ENCODE results near the gene LEF1. TPM values are rescaled to one million over a fixed set of nuclear protein-coding genes. Genes with fewer than 3 reads are reported as not detected.

LEF1 gene
- total RNA-seq, 1 experiment from 2014 or later, result 0.54 TPM

DNA sequence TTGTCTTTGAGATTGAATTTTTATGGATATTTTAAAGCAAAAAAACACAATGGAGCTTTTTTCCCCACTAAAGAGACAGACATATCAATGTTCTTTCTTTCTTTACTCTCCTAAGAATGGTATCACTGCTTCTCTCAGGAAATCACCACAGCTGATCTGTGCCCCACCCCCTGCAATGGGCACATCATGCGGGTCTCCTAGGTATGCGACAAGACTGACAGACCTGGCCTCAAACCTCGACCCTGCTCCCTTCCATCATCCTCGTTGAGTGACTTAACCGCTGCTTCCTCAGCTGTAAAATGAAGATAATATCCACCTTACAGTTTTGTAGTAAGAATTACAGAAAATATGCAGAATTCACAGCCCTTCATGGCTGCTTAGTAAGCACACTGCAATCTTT lies 58.3 kb downstream of the LEF1 start:
- Histone ChIP-seq H3K4me1 (ENCODE audit: control insufficient read depth, insufficient read depth, low read length) (no peaks in the 10 kb centered on the region), H3K9me3 (ENCODE audit: control insufficient read depth, insufficient read depth, low read depth, low read length) (no peaks in the 10 kb centered on the region), H3K27ac (ENCODE audit: low read length) (no peak overlapping the region), H3K27me3 (ENCODE audit: control insufficient read depth, insufficient read depth, low read length) (no peaks in the 10 kb centered on the region; the same call in 1 of the 2 replicates), H3K4me3 (ENCODE audit: low read depth in 2 of 2, low read length in 2 of 2) (no peak overlapping the region), H3K36me3 (ENCODE audit: control insufficient read depth, insufficient read depth, low read length) (no peaks in the 10 kb centered on the region)
- TF ChIP-seq, protein P1, sequence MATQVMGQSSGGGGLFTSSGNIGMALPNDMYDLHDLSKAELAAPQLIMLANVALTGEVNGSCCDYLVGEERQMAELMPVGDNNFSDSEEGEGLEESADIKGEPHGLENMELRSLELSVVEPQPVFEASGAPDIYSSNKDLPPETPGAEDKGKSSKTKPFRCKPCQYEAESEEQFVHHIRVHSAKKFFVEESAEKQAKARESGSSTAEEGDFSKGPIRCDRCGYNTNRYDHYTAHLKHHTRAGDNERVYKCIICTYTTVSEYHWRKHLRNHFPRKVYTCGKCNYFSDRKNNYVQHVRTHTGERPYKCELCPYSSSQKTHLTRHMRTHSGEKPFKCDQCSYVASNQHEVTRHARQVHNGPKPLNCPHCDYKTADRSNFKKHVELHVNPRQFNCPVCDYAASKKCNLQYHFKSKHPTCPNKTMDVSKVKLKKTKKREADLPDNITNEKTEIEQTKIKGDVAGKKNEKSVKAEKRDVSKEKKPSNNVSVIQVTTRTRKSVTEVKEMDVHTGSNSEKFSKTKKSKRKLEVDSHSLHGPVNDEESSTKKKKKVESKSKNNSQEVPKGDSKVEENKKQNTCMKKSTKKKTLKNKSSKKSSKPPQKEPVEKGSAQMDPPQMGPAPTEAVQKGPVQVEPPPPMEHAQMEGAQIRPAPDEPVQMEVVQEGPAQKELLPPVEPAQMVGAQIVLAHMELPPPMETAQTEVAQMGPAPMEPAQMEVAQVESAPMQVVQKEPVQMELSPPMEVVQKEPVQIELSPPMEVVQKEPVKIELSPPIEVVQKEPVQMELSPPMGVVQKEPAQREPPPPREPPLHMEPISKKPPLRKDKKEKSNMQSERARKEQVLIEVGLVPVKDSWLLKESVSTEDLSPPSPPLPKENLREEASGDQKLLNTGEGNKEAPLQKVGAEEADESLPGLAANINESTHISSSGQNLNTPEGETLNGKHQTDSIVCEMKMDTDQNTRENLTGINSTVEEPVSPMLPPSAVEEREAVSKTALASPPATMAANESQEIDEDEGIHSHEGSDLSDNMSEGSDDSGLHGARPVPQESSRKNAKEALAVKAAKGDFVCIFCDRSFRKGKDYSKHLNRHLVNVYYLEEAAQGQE (IDR thresholded peaks at IDR 0.05; ENCODE audit: insufficient read depth in 1 of 2, low read depth in 2 of 2, low read length in 1 of 2), result no peak
- TF ChIP-seq, protein P2, sequence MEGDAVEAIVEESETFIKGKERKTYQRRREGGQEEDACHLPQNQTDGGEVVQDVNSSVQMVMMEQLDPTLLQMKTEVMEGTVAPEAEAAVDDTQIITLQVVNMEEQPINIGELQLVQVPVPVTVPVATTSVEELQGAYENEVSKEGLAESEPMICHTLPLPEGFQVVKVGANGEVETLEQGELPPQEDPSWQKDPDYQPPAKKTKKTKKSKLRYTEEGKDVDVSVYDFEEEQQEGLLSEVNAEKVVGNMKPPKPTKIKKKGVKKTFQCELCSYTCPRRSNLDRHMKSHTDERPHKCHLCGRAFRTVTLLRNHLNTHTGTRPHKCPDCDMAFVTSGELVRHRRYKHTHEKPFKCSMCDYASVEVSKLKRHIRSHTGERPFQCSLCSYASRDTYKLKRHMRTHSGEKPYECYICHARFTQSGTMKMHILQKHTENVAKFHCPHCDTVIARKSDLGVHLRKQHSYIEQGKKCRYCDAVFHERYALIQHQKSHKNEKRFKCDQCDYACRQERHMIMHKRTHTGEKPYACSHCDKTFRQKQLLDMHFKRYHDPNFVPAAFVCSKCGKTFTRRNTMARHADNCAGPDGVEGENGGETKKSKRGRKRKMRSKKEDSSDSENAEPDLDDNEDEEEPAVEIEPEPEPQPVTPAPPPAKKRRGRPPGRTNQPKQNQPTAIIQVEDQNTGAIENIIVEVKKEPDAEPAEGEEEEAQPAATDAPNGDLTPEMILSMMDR (IDR thresholded peaks at IDR 0.05), result no peak
- TF ChIP-seq SIN3A (IDR thresholded peaks at IDR 0.05; ENCODE audit: borderline replicate concordance, insufficient read depth, low read depth, low read length), result no peak
- TF ChIP-seq POLR2AphosphoS5 (IDR thresholded peaks at IDR 0.05; ENCODE audit: low read depth, low read length), result no peak
- TF ChIP-seq TCF7L2 (IDR thresholded peaks at IDR 0.05; ENCODE audit: low read depth, low read length), result no peak
- DNase-seq (ENCODE audit: low read depth, low spot score), result no peak
- intact Hi-C loops (cut with micrococcal nuclease; ENCODE audit: unreplicated experiment), result no loop called here
- in situ Hi-C loops (cut with HindIII; ENCODE audit: low pct_unique_long_range_greater_than_20kb, low sequenced_read_pairs), result no loop called here
- ChIA-PET POLR2A (no interaction called here), CTCF (no interaction called here)
- ATAC-seq, result no peak
- BruUV-seq (replicated peaks), result no TSS peak

DNA sequence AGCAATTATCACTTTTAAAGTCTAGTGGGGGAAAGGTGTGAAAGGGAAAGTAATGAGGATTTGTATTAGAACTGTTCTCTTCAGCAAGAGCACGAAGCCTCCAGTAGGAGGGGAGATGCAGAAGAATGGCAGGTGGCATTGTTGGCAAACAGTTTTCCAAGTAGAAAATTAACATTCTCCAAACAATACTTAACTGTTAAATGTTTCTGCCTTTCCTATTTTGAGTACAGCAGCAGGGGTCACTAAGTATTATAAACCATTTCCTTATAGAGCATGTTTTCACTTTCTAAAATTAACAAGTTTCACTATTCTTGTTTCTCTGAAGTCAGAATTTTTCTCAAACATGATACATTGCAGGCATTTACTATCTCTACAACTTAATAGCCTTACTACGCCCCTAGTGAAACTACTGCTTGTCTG lies 58.7 kb downstream of the LEF1 start:
- in situ Hi-C loops (cut with HindIII; ENCODE audit: low pct_unique_long_range_greater_than_20kb, low sequenced_read_pairs) (no loop called here), intact Hi-C loops (cut with micrococcal nuclease; ENCODE audit: unreplicated experiment) (no loop called here)
- no peak for ATAC-seq
- DNase-seq (ENCODE audit: low read depth, low spot score), result no peak
- no peak overlapping the region for H3K4me3 ChIP-seq (ENCODE audit: low read depth in 2 of 2, low read length in 2 of 2)
- no peak overlapping the region for H3K27ac ChIP-seq (ENCODE audit: low read length)
- no peaks in the 10 kb centered on the region for H3K9me3 ChIP-seq (ENCODE audit: control insufficient read depth, insufficient read depth, low read depth, low read length)
- no peaks in the 10 kb centered on the region; the same call in 1 of the 2 replicates for H3K27me3 ChIP-seq (ENCODE audit: control insufficient read depth, insufficient read depth, low read length)
- no peaks in the 10 kb centered on the region for H3K36me3 ChIP-seq (ENCODE audit: control insufficient read depth, insufficient read depth, low read length)
- TF ChIP-seq SIN3A (IDR thresholded peaks at IDR 0.05; ENCODE audit: borderline replicate concordance, insufficient read depth, low read depth, low read length), result no peak
- BruUV-seq (replicated peaks), result no TSS peak
- CTCF ChIA-PET, result no interaction called here
- H3K4me1 ChIP-seq (ENCODE audit: control insufficient read depth, insufficient read depth, low read length), result no peaks in the 10 kb centered on the region
- POLR2A ChIA-PET, result no interaction called here

DNA sequence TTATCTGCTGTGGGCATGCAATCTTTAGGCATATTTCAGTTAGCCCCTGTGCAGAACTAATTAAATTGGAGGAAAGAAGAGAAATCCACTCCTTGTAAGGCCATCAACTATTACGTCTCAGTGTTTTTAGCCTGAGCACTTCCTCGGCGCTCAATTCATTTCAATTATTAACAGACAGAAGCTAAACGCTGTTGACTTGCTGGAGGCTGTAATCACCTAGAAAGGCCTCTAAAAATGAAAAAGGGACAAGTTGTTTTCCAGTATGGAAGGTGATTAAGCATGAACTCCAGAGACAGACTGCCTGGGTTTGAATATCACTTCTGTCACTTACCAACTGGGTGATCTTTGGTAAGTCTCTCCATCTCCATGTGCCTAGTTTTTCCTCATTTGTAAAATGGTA lies 59.6 kb downstream of the LEF1 start:
- Histone ChIP-seq H3K27ac (ENCODE audit: low read length) (no peak overlapping the region), H3K9me3 (ENCODE audit: control insufficient read depth, insufficient read depth, low read depth, low read length) (no peaks in the 10 kb centered on the region), H3K36me3 (ENCODE audit: control insufficient read depth, insufficient read depth, low read length) (no peaks in the 10 kb centered on the region), H3K4me3 (ENCODE audit: low read depth in 2 of 2, low read length in 2 of 2) (no peak overlapping the region), H3K27me3 (ENCODE audit: control insufficient read depth, insufficient read depth, low read length) (no peaks in the 10 kb centered on the region; the same call in 1 of the 2 replicates), H3K4me1 (ENCODE audit: control insufficient read depth, insufficient read depth, low read length) (no peaks in the 10 kb centered on the region)
- ATAC-seq, result no peak
- no peak for DNase-seq (ENCODE audit: low read depth, low spot score)
- intact Hi-C loops (cut with micrococcal nuclease; ENCODE audit: unreplicated experiment), result no loop called here
- ChIA-PET CTCF (no interaction called here), POLR2A (no interaction called here)
- in situ Hi-C loops (cut with HindIII; ENCODE audit: low pct_unique_long_range_greater_than_20kb, low sequenced_read_pairs), result no loop called here
- BruUV-seq (replicated peaks), result no TSS peak
- TF ChIP-seq TCF7L2 (IDR thresholded peaks at IDR 0.05; ENCODE audit: low read depth, low read length) (no peak), POLR2AphosphoS5 (IDR thresholded peaks at IDR 0.05; ENCODE audit: low read depth, low read length) (no peak)
